ENCODE measurements around the gene CDC40. TPM values are rescaled to one million over a fixed set of nuclear protein-coding genes. Genes with fewer than 3 reads are reported as not detected.

CDC40 gene
- polyA plus RNA-seq, 1 experiment, result 9.1 TPM

DNA sequence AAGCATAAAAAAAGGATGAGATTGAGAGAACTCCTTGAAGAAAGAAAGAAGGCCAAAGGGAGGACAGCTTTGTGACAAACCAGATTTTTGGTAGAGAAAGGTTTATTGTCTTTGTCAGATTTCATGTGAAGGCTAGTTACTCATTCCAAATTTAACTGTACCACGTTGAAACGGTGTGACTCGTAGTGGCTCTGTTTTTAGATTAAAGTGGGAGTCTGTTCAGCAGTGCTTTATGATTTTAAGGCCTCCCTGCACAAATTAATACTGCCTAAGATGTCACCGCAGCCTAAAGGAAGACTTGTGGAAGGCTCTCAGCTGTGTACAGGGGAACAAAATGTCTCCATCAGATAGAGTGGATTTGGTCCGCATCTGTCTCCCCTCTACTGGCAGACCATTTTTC is 35.9 kb downstream of the CDC40 start:
- Histone ChIP-seq H3K36me3 (ENCODE audit: control insufficient read depth, insufficient read depth, low read length) (peaks cover 7% of the 10 kb centered on the region), H3K4me3 (ENCODE audit: low read depth, low read length) (no peak overlapping the region), H3K27me3 (ENCODE audit: control insufficient read depth, insufficient read depth, low read length) (no peaks in the 10 kb centered on the region)
- no peak for TF ChIP-seq CTCF (IDR thresholded peaks at IDR 0.05; ENCODE audit: insufficient read depth, low read depth, low read length)
- POLR2A ChIA-PET, result interaction anchor here (0.7 kb wide), 1 partner anchor 36 kb away, joined by 3 read pairs; no protein-coding TSS in a partner anchor
- DNase-seq (ENCODE audit: low read depth), result no peak
- CTCF ChIA-PET, result interaction anchor here (1.3 to 1.6 kb wide), 2 partner anchors 126 to 174 kb away, joined by 3 to 5 read pairs; no protein-coding TSS in a partner anchor

DNA sequence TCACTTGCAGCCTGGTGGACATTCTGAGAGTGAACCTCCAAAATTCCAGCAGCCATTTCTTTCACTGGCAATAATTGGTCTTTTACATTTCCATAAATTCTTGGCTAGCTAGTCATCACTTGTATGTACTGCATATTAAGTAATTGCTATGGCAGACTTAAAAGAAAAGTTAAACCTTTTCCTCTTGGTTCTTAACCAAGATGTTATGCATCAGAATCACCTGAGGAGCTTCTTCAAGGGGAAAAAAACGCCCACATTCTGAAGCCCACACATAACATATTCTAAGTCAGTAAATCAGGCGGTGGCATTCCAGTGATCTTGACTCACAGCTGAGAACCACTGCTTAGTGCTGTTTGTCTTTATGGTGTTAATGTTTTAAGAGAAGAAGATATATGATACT is 37.0 kb downstream of the CDC40 start:
- no peak overlapping the region for H3K4me3 ChIP-seq (ENCODE audit: low read depth, low read length)
- no peak for TF ChIP-seq CTCF (IDR thresholded peaks at IDR 0.05; ENCODE audit: insufficient read depth, low read depth, low read length)
- ChIA-PET POLR2A (interaction anchor here (0.6 to 0.7 kb wide), 2 partner anchors 9 to 37 kb away, joined by 5 to 13 read pairs; partner anchors contain the start of genes CDC40 and WASF1), CTCF (interaction anchor here (1.2 to 1.6 kb wide), 3 partner anchors 10 to 173 kb away, joined by 3 to 5 read pairs (median 3); no protein-coding TSS in a partner anchor)
- DNase-seq (ENCODE audit: low read depth), result no peak
- H3K36me3 ChIP-seq (ENCODE audit: control insufficient read depth, insufficient read depth, low read length), result peaks cover 5% of the 10 kb centered on the region
- H3K27me3 ChIP-seq (ENCODE audit: control insufficient read depth, insufficient read depth, low read length), result no peaks in the 10 kb centered on the region

DNA sequence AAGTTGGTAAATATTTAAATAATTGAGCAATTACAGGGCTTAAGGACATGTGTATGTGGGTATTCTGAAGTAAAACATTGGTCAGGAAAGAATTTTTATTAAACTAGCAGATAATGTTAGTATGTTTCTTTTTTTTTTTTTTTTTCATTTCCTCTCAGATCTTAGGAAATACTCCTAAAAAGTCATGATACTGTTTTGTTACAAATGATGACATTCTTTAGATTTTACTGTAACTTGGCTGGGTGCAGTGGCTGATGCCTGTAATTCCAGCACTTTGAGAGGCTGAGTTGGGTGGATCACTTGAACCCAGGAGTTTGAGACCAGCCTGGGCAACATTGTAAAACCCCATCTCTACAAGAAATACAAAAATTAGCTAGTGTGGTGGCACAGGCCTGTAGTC is 41.5 kb downstream of the CDC40 start:
- ChIA-PET POLR2A (no interaction called here), CTCF (interaction anchor here (0.7 to 0.9 kb wide), 2 partner anchors 8 to 11 kb away, joined by 3 read pairs; no protein-coding TSS in a partner anchor)
- no peak for TF ChIP-seq CTCF (IDR thresholded peaks at IDR 0.05; ENCODE audit: insufficient read depth, low read depth, low read length)
- no peak for DNase-seq (ENCODE audit: low read depth)
- Histone ChIP-seq H3K27me3 (ENCODE audit: control insufficient read depth, insufficient read depth, low read length) (no peaks in the 10 kb centered on the region), H3K4me3 (ENCODE audit: low read depth, low read length) (no peak overlapping the region), H3K36me3 (ENCODE audit: control insufficient read depth, insufficient read depth, low read length) (peaks cover 2% of the 10 kb centered on the region)

DNA sequence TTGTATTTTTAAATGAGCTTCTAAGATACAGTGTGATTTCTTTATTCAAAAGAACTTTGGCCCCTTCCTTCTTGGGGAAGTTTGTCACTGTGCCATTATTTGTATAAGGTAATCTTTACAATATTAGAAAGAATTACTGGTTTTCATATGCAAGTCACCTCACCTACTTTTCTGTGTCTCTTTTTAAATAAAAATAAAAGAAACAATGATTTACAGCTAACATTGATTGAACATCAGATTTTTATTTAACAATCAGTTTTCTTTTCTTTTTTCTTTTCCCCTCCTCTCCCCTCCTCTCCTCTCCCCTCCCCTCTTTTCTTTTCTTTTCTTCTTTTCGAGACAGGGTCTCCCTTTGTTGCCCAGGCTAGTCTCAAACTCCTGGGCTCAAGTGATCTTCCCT is 46.0 kb downstream of the CDC40 start:
- no peak for DNase-seq (ENCODE audit: low read depth)
- no peak for TF ChIP-seq CTCF (IDR thresholded peaks at IDR 0.05; ENCODE audit: insufficient read depth, low read depth, low read length)

GRCh38 chr6:110232450-110232849 is 52.2 kb downstream of the CDC40 start:
- CTCF ChIA-PET, result interaction anchor here (0.8 kb wide), 1 partner anchor 9 kb away, joined by 3 read pairs; no protein-coding TSS in a partner anchor
- no peak for TF ChIP-seq CTCF (IDR thresholded peaks at IDR 0.05; ENCODE audit: insufficient read depth, low read depth, low read length)

More for the DNA sequence above, 46.0 kb downstream of the CDC40 start:
- POLR2A ChIA-PET, result no interaction called here
- Histone ChIP-seq H3K27me3 (ENCODE audit: control insufficient read depth, insufficient read depth, low read length) (no peaks in the 10 kb centered on the region), H3K4me3 (ENCODE audit: low read depth, low read length) (no peak overlapping the region), H3K36me3 (ENCODE audit: control insufficient read depth, insufficient read depth, low read length) (peaks cover 1% of the 10 kb centered on the region)
- CTCF ChIA-PET, result no interaction called here

More at GRCh38 chr6:110232450-110232849, 52.2 kb downstream of the CDC40 start:
- Histone ChIP-seq H3K27me3 (ENCODE audit: control insufficient read depth, insufficient read depth, low read length) (no peaks in the 10 kb centered on the region), H3K36me3 (ENCODE audit: control insufficient read depth, insufficient read depth, low read length) (no peaks in the 10 kb centered on the region; the same call in 1 of the 2 replicates), H3K4me3 (ENCODE audit: low read depth, low read length) (no peak overlapping the region)
- DNase-seq (ENCODE audit: low read depth), result peak; percentile 76
- POLR2A ChIA-PET, result no interaction called here

All from BJ (cell line).